ELF-1 (cell line): ENCODE data around the gene EPB41L4A.
"Not testable (repeated sequence)": the region's sequence is repeated elsewhere in the genome, so short reads cannot be mapped to it uniquely, and the experiment has no call there.

Source experiments
- DNase-seq: peaks from one replicate; pipeline ENCODE4 v3.0.0-alpha.2; 2016; ENCODE audit warnings: low read depth, low spot score

Gene EPB41L4A

GRCh38 chr5:112401924-112402323, 17.2 kb downstream of the EPB41L4A start:
- DNase-seq = no peak

- no peak for DNase-seq
Observed at GRCh38 chr5:112397690-112398089, 21.4 kb downstream of the EPB41L4A start.

GRCh38 chr5:112396430-112396829, 22.6 kb downstream of the EPB41L4A start:
- no peak for DNase-seq

GRCh38 chr5:112395299-112395698, 23.8 kb downstream of the EPB41L4A start:
- DNase-seq = not testable (repeated sequence)

GRCh38 chr5:112390327-112390726, 28.8 kb downstream of the EPB41L4A start:
- peak; percentile 25 for DNase-seq

GRCh38 chr5:112388739-112389138, 30.3 kb downstream of the EPB41L4A start:
- no peak for DNase-seq

GRCh38 chr5:112388074-112388473, 31.0 kb downstream of the EPB41L4A start:
- no peak for DNase-seq

GRCh38 chr5:112386766-112387165, 32.3 kb downstream of the EPB41L4A start:
- DNase-seq = no peak

GRCh38 chr5:112385969-112386368, 33.1 kb downstream of the EPB41L4A start:
- no peak for DNase-seq

- no peak for DNase-seq
Observed at GRCh38 chr5:112385566-112385965, 33.5 kb downstream of the EPB41L4A start.

- DNase-seq = no peak
Observed at GRCh38 chr5:112384523-112384922, 34.6 kb downstream of the EPB41L4A start.

- no peak for DNase-seq
Observed at GRCh38 chr5:112382886-112383285, 36.2 kb downstream of the EPB41L4A start.

- no peak for DNase-seq
Observed at GRCh38 chr5:112381521-112381920, 37.6 kb downstream of the EPB41L4A start.

GRCh38 chr5:112379542-112380325, 39.3 kb downstream of the EPB41L4A start:
- DNase-seq = no peak

GRCh38 chr5:112374818-112375217, 44.3 kb downstream of the EPB41L4A start:
- DNase-seq = no peak

- no peak for DNase-seq
Observed at GRCh38 chr5:112374356-112374755, 44.7 kb downstream of the EPB41L4A start.

- DNase-seq = no peak
Observed at GRCh38 chr5:112373885-112374284, 45.2 kb downstream of the EPB41L4A start.

- DNase-seq = no peak
Observed at GRCh38 chr5:112372543-112372942, 46.5 kb downstream of the EPB41L4A start.

- no peak for DNase-seq
Observed at GRCh38 chr5:112371067-112371466, 48.0 kb downstream of the EPB41L4A start.

- no peak for DNase-seq
Observed at GRCh38 chr5:112367400-112367799, 51.7 kb downstream of the EPB41L4A start.

- DNase-seq = peak; percentile 30
Observed at GRCh38 chr5:112366987-112367386, 52.1 kb downstream of the EPB41L4A start.

- not testable (repeated sequence) for DNase-seq
Observed at GRCh38 chr5:112360740-112361139, 58.3 kb downstream of the EPB41L4A start.

GRCh38 chr5:112356178-112356956, 62.7 kb downstream of the EPB41L4A start:
- no peak for DNase-seq
